Upper lobe of left lung (tissue), 4 donors: ENCODE measurements around the gene TRNP1.

ENCODE experiments used
- CTCF ChIP-seq, 6 experiments: fragments of 450-650 bp in 4 of 6; fragments of 200-600 bp in 2 of 6; sonication (generic) in 2 of 6; IDR thresholded peaks; one replicate each; pipeline ENCODE4 v1.5.1; 2016 to 2019; ENCODE audit warnings: antibody characterized with exemption in 6 of 6
- POLR2A ChIP-seq, 4 donors: fragments of 450-650 bp; IDR thresholded peaks; one replicate each; pipeline ENCODE4 v1.5.1; 2016 to 2017; ENCODE audit warnings: antibody characterized with exemption in 4 of 4, mild to moderate bottlenecking in 2 of 4
- POLR2AphosphoS5 ChIP-seq, 2 donors: sonication (generic); formaldehyde crosslinking; IDR thresholded peaks; one replicate each; pipeline ENCODE4 v1.5.1; 2017; ENCODE audit warnings: antibody characterized with exemption in 2 of 2

GRCh38 chr1:26950602-26951001 lies 42.9 kb upstream of the TRNP1 start:
- TF ChIP-seq CTCF (IDR thresholded peaks at IDR 0.05), result no peak
- no peak for TF ChIP-seq POLR2AphosphoS5 (IDR thresholded peaks at IDR 0.05)
- TF ChIP-seq POLR2A (IDR thresholded peaks at IDR 0.05), result no peak
